ENCODE measurements around the gene HYAL4. TPM values are rescaled to one million over a fixed set of nuclear protein-coding genes. Genes with fewer than 3 reads are reported as not detected.
A peak's percentile ranks its signal among the peaks of the same experiment; 100 is the strongest.

HYAL4 gene
- polyA plus RNA-seq, 1 of the 3 experiments (the other 2 are of a cell fraction), result not detected

GRCh38 chr7:123865517-123866117, 20.6 kb downstream of the HYAL4 start:
- no peak overlapping the region for H3K4me3 ChIP-seq (ENCODE audit: low read depth in 2 of 2, low read length in 1 of 2)
- no peak overlapping the region for H3K4me2 ChIP-seq
- H3K9ac ChIP-seq, result no peak overlapping the region
- no peak overlapping the region for H3K27ac ChIP-seq (ENCODE audit: low read depth in 2 of 2, low read length in 1 of 2)
- no peaks in the 10 kb centered on the region; the same call in 1 of the 2 replicates for H3K27me3 ChIP-seq (ENCODE audit: insufficient read depth)
- H3K36me3 ChIP-seq (replicated peaks in 1 of 2; ENCODE audit: control insufficient read depth in 1 of 2, insufficient read depth in 2 of 2, low read length in 1 of 2), result no peaks in the 10 kb centered on the region
- no peaks in the 10 kb centered on the region for H3K9me3 ChIP-seq
- H3K79me2 ChIP-seq (ENCODE audit: insufficient read depth), result no peaks in the 10 kb centered on the region
- H2AFZ ChIP-seq (ENCODE audit: low read depth), result no peak overlapping the region
- no peaks in the 10 kb centered on the region for H3F3A ChIP-seq (replicated peaks; ENCODE audit: insufficient read depth)
- H3K9me2 ChIP-seq, result no peaks in the 10 kb centered on the region
- CTCF ChIA-PET, result interaction anchor here (0.6 to 4.1 kb wide), 60 partner anchors 10 to 903 kb away, joined by 3 to 90 read pairs (median 4); partner anchors contain the start of genes HYAL4, LMOD2 and WASL
- TF ChIP-seq EP300 (IDR thresholded peaks at IDR 0.05; ENCODE audit: borderline replicate concordance in 1 of 2, low read depth in 1 of 2, low read length in 1 of 2) (no peak), CHD2 (IDR thresholded peaks at IDR 0.05; ENCODE audit: low read length, partially characterized antibody) (no peak), CTCF (IDR thresholded peaks at IDR 0.05) (peak; percentile 92), SMC3 (IDR thresholded peaks at IDR 0.05; ENCODE audit: low read depth, low read length) (peak; percentile 92), NRF1 (IDR thresholded peaks at IDR 0.05; ENCODE audit: low read depth, low read length) (0 out of 2 replicates have a peak, but pooled peaks have one; percentile 11), TCF12 (IDR thresholded peaks at IDR 0.05) (no peak), RFX5 (IDR thresholded peaks at IDR 0.05; ENCODE audit: low read length) (0 out of 2 replicates have a peak, but pooled peaks have one; percentile 15), RAD21 (IDR thresholded peaks at IDR 0.05; ENCODE audit: low read length) (peak; percentile 82)
- WGBS (ENCODE audit: low lambda C conversion rate), result 3% methylated on average over 3 of the region's 3 CpGs
- no peaks in the 10 kb centered on the region for H3K4me1 ChIP-seq (ENCODE audit: control insufficient read depth in 1 of 2, insufficient read depth in 2 of 2, low read depth in 1 of 2, low read length in 1 of 2)
- POLR2A ChIA-PET, result no interaction called here
- H4K20me1 ChIP-seq (ENCODE audit: insufficient read depth), result no peaks in the 10 kb centered on the region
- peak; percentile 49 for DNase-seq

GRCh38 chr7:123867225-123867624, 22.3 kb downstream of the HYAL4 start:
- Histone ChIP-seq H2AFZ (ENCODE audit: low read depth) (no peak overlapping the region), H3K4me1 (ENCODE audit: control insufficient read depth in 1 of 2, insufficient read depth in 2 of 2, low read depth in 1 of 2, low read length in 1 of 2) (peaks cover 0 to under 1% of the 10 kb centered on the region in 2 experiments; a peak in 1 of 4 replicates), H4K20me1 (ENCODE audit: insufficient read depth) (no peaks in the 10 kb centered on the region), H3K79me2 (ENCODE audit: insufficient read depth) (no peaks in the 10 kb centered on the region), H3K4me2 (no peak overlapping the region), H3K9me2 (no peaks in the 10 kb centered on the region), H3K9ac (no peak overlapping the region), H3K27ac (ENCODE audit: low read depth in 2 of 2, low read length in 1 of 2) (no peak overlapping the region), H3K9me3 (no peaks in the 10 kb centered on the region), H3K27me3 (ENCODE audit: insufficient read depth) (no peaks in the 10 kb centered on the region; the same call in 1 of the 2 replicates), H3K4me3 (ENCODE audit: low read depth in 2 of 2, low read length in 1 of 2) (no peak overlapping the region), H3K36me3 (replicated peaks in 1 of 2; ENCODE audit: control insufficient read depth in 1 of 2, insufficient read depth in 2 of 2, low read length in 1 of 2) (no peaks in the 10 kb centered on the region), H3F3A (replicated peaks; ENCODE audit: insufficient read depth) (no peaks in the 10 kb centered on the region)
- 43% methylated on average over 1 of the region's 1 CpG for WGBS (ENCODE audit: low lambda C conversion rate)
- POLR2A ChIA-PET, result no interaction called here
- CTCF ChIA-PET, result interaction anchor here (2.4 to 4.1 kb wide), 5 partner anchors 11 to 232 kb away, joined by 24 to 90 read pairs (median 39); no protein-coding TSS in a partner anchor
- no peak for TF ChIP-seq NRF1 (IDR thresholded peaks at IDR 0.05; ENCODE audit: low read depth, low read length)
- no peak for TF ChIP-seq TAF1 (IDR thresholded peaks at IDR 0.05; ENCODE audit: borderline replicate concordance, low read depth, low read length)
- no peak for TF ChIP-seq GABPA (IDR thresholded peaks at IDR 0.05; ENCODE audit: low read depth)
- no peak for TF ChIP-seq REST (IDR thresholded peaks at IDR 0.05; ENCODE audit: low read depth, low read length)
- no peak for TF ChIP-seq IRF3 (IDR thresholded peaks at IDR 0.05; ENCODE audit: low read depth, low read length)
- DNase-seq, result no peak

Data from SK-N-SH (cell line).